Stimulated activated memory B cell treated with anti-CD40 and anti-IgM and Interleukin-4, amounts not matched to agents 10 μg/mL and 1 μg/mL and 100 μg/mL, for 72 hours (primary cell): Measurements from ENCODE around the gene OSBPL10.

Experiments used
- ATAC-seq: fragments of 150-1000 bp; cut with Tn5 transposase; 2 replicates; pipeline ENCODE4 v1.10.0; 2021
- H3K27ac Mint-ChIP-seq: one replicate; pipeline ENCODE4 v1.8.0; 2022; ENCODE audit warnings: mild to moderate bottlenecking, mixed read lengths
- H3K27me3 Mint-ChIP-seq: one replicate; pipeline ENCODE4 v1.8.0; 2022; ENCODE audit warnings: mixed read lengths
- H3K36me3 Mint-ChIP-seq: one replicate; pipeline ENCODE4 v1.8.0; 2022; ENCODE audit warnings: mixed read lengths
- H3K4me1 Mint-ChIP-seq: one replicate; pipeline ENCODE4 v1.8.0; 2022; ENCODE audit warnings: mixed read lengths
- H3K4me3 Mint-ChIP-seq: one replicate; pipeline ENCODE4 v1.8.0; 2022; ENCODE audit warnings: mild to moderate bottlenecking, moderate library complexity, mixed read lengths
- H3K9me3 Mint-ChIP-seq: one replicate; pipeline ENCODE4 v1.8.0; 2022; ENCODE audit warnings: mixed read lengths

The OSBPL10 gene

GRCh38 chr3:31976302-31976701 lies 4.8 kb downstream of the OSBPL10 start:
- no peak for ATAC-seq
- Mint-ChIP-seq H3K4me3 (peak overlapping the region; percentile 10), H3K9me3 (no peaks in the 10 kb centered on the region), H3K27ac (peak overlapping the region; percentile 87), H3K27me3 (no peaks in the 10 kb centered on the region), H3K4me1 (peaks cover 86% of the 10 kb centered on the region), H3K36me3 (peaks cover 50% of the 10 kb centered on the region)

GRCh38 chr3:31974964-31975363 lies 6.1 kb downstream of the OSBPL10 start:
- Mint-ChIP-seq H3K27ac (peak overlapping the region; percentile 87), H3K4me3 (no peak overlapping the region), H3K9me3 (no peaks in the 10 kb centered on the region), H3K4me1 (peaks cover 99% of the 10 kb centered on the region), H3K36me3 (peaks cover 50% of the 10 kb centered on the region), H3K27me3 (no peaks in the 10 kb centered on the region)
- ATAC-seq, result no peak

DNA sequence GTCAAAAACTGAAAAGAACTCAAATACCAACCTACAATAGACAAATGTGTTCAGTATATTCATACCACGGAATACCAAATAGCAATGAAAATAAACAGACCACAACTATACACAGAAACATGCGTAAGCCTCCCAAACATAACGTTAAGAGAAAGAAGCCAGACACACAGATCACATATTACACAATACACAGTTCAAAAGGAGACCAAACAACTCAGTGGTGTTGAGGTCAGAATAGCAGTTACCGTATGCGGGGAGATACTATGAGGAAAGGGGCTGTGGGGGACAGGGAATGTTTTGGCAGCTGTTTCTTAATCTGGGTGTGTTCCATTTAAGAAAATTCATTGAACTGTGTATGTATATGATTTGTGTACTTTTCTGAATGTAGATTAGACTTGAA lies 6.6 kb downstream of the OSBPL10 start:
- Mint-ChIP-seq H3K4me1 (peaks cover 99% of the 10 kb centered on the region), H3K27ac (peak overlapping the region; percentile 87), H3K4me3 (no peak overlapping the region), H3K36me3 (peaks cover 50% of the 10 kb centered on the region), H3K9me3 (no peaks in the 10 kb centered on the region), H3K27me3 (no peaks in the 10 kb centered on the region)
- ATAC-seq, result no peak

DNA sequence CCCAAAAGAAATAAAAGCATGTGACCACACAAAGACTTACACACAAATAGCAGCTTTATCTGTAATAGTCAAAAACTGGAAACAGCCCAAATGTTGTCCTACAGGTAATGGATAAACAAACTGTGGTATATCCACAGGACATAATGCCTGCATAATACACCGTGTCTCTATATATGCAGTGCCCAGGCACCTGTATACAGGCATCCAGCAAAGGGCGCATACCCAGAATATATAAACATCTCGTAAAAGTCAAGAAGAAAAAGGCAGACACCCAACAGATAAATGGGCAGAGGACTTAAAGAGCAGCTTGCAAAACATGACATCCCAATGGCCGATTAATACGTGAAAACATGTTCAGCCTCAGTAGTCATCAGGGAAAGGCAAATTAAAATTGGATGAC lies 7.2 kb downstream of the OSBPL10 start:
- no peak overlapping the region for H3K4me3 Mint-ChIP-seq
- peaks cover 50% of the 10 kb centered on the region for H3K36me3 Mint-ChIP-seq
- peak overlapping the region; percentile 87 for H3K27ac Mint-ChIP-seq
- H3K4me1 Mint-ChIP-seq, result peaks cover 99% of the 10 kb centered on the region
- ATAC-seq, result no peak
- no peaks in the 10 kb centered on the region for H3K27me3 Mint-ChIP-seq
- H3K9me3 Mint-ChIP-seq, result no peaks in the 10 kb centered on the region

DNA sequence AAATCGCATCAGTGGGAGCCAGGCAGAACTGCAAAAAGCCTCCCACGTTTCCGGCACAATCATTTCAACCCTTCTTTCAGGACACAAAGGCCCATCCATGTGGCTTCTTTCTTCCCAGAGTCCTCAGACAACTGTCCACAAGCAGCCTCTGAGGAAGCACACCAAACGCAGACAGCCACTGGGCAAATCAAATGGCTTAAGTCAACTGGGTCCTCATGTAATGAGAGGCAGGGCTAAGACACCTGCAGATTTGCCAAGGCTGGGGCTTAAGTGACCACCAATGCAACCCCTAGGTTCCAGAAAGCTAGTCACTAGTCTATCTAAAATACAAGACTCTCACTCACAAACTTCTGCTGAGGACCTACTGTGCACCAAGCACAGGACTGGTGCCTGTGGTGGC lies 8.0 kb downstream of the OSBPL10 start:
- Mint-ChIP-seq H3K27me3 (no peaks in the 10 kb centered on the region), H3K27ac (peak overlapping the region; percentile 87), H3K9me3 (no peaks in the 10 kb centered on the region), H3K4me3 (peak overlapping the region; percentile 34), H3K36me3 (peaks cover 51% of the 10 kb centered on the region), H3K4me1 (peaks cover 99% of the 10 kb centered on the region)
- ATAC-seq, result no peak

- Mint-ChIP-seq H3K9me3 (no peaks in the 10 kb centered on the region), H3K36me3 (peaks cover 42% of the 10 kb centered on the region), H3K27me3 (no peaks in the 10 kb centered on the region), H3K4me3 (peak overlapping the region; percentile 74), H3K27ac (peak overlapping the region; percentile 87), H3K4me1 (peaks cover 99% of the 10 kb centered on the region)
- no peak for ATAC-seq
Measured at GRCh38 chr3:31971607-31972006, 9.5 kb downstream of the OSBPL10 start.

DNA sequence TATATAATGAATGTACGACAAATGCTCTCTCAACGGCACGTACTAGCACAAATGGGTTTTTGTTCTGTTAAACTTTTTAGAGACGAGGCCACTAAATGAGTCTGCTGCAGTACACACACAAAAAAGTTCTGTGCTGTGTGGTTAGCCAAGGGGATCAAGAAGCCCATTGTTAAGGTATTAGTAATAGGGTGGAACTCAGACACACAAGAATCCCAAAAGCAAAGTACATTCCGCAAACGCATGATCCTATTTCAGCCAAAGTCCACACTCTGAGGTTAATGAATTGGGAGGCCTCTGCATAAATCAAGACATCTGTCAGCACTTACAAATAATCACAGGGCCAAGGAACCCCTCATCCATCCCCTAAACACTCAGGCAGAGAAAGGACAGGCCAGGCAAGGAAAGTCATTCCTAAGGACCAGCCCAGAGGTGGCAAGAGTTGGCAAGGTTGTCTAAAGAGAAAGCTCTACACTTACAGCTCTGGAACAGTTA lies 12.1 kb downstream of the OSBPL10 start:
- Mint-ChIP-seq H3K4me1 (peaks cover 82% of the 10 kb centered on the region), H3K36me3 (peaks cover 22% of the 10 kb centered on the region), H3K27ac (peak overlapping the region; percentile 87)

GRCh38 chr3:31968369-31968926 lies 12.6 kb downstream of the OSBPL10 start:
- Mint-ChIP-seq H3K27ac (peak overlapping the region; percentile 87), H3K9me3 (no peaks in the 10 kb centered on the region), H3K4me3 (peak overlapping the region; percentile 1)

More for the DNA sequence above, 12.1 kb downstream of the OSBPL10 start:
- H3K9me3 Mint-ChIP-seq, result no peaks in the 10 kb centered on the region
- no peak overlapping the region for H3K4me3 Mint-ChIP-seq
- H3K27me3 Mint-ChIP-seq, result no peaks in the 10 kb centered on the region
- no peak for ATAC-seq

GRCh38 chr3:31967592-31967991 lies 13.5 kb downstream of the OSBPL10 start:
- H3K9me3 Mint-ChIP-seq, result no peaks in the 10 kb centered on the region
- H3K4me1 Mint-ChIP-seq, result peaks cover 82% of the 10 kb centered on the region
- H3K27me3 Mint-ChIP-seq, result no peaks in the 10 kb centered on the region
- no peak for ATAC-seq
- H3K36me3 Mint-ChIP-seq, result peaks cover 32% of the 10 kb centered on the region
- no peak overlapping the region for H3K4me3 Mint-ChIP-seq
- peak overlapping the region; percentile 87 for H3K27ac Mint-ChIP-seq

More at GRCh38 chr3:31968369-31968926, 12.6 kb downstream of the OSBPL10 start:
- peaks cover 82% of the 10 kb centered on the region for H3K4me1 Mint-ChIP-seq
- ATAC-seq, result no peak
- no peaks in the 10 kb centered on the region for H3K27me3 Mint-ChIP-seq
- H3K36me3 Mint-ChIP-seq, result peaks cover 26% of the 10 kb centered on the region

GRCh38 chr3:31966978-31967591 lies 14.0 kb downstream of the OSBPL10 start:
- peaks cover 78% of the 10 kb centered on the region for H3K4me1 Mint-ChIP-seq
- H3K27me3 Mint-ChIP-seq, result no peaks in the 10 kb centered on the region
- H3K9me3 Mint-ChIP-seq, result no peaks in the 10 kb centered on the region
- ATAC-seq, result no peak
- no peak overlapping the region for H3K4me3 Mint-ChIP-seq
- H3K27ac Mint-ChIP-seq, result peak overlapping the region; percentile 87
- peaks cover 32% of the 10 kb centered on the region for H3K36me3 Mint-ChIP-seq

DNA sequence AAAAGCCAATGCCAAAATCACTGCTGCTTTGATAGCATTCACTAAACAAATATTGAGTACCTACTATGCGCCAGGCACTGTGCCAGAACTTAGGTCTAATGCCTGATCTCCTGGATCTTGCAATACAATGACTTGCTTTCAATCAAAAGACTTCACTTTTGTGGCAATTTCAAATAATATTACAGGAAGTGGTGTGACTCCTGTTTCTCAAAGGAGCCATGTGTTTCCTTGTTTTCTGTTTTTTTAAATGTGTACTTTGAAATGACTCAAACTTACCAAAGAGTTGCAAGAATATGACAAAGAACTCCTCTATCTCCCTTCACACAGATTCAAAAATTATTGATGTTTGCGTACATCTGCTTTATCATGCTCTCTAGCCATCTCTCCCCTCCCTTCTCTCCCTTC lies 18.3 kb downstream of the OSBPL10 start:
- Mint-ChIP-seq H3K4me3 (peak overlapping the region; percentile 34), H3K27ac (peak overlapping the region; percentile 87), H3K9me3 (no peaks in the 10 kb centered on the region), H3K36me3 (peaks cover 14% of the 10 kb centered on the region), H3K27me3 (no peaks in the 10 kb centered on the region), H3K4me1 (peaks cover 73% of the 10 kb centered on the region)
- ATAC-seq, result no peak

DNA sequence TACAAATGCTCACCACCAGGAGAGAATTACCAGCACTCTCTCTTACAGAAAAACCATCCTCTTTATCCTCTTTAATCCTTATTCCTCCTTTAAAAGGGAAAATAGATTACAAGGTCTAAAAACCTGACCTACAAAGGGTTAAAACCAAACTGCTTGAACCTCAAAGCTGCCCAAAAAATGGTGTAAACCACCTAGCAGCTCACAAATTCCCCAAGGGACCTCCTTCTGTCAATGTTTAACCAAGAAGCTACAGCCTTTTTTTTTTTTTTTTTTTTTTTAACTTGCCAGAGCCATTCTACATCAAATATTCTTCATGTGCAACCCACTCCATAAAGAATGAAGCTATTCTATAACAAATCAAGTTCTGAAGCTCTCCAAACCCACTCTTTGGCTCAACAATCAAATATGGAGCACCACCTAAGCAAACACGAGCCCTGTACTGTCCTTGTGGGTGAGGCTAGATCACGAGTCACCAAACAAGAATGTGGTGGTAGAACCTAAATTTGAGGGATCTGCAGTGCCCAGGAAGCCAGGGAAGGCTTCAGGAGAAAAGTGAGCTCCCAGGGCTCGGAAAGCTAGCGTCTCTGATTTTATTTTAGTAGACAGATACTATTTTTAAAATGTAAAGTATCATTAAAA lies 20.1 kb downstream of the OSBPL10 start:
- Mint-ChIP-seq H3K4me3 (peak overlapping the region; percentile 83), H3K36me3 (peaks cover 13% of the 10 kb centered on the region), H3K27ac (peak overlapping the region; percentile 88), H3K4me1 (peaks cover 64% of the 10 kb centered on the region), H3K27me3 (no peaks in the 10 kb centered on the region), H3K9me3 (no peaks in the 10 kb centered on the region)
- ATAC-seq, result peak; percentile 79

DNA sequence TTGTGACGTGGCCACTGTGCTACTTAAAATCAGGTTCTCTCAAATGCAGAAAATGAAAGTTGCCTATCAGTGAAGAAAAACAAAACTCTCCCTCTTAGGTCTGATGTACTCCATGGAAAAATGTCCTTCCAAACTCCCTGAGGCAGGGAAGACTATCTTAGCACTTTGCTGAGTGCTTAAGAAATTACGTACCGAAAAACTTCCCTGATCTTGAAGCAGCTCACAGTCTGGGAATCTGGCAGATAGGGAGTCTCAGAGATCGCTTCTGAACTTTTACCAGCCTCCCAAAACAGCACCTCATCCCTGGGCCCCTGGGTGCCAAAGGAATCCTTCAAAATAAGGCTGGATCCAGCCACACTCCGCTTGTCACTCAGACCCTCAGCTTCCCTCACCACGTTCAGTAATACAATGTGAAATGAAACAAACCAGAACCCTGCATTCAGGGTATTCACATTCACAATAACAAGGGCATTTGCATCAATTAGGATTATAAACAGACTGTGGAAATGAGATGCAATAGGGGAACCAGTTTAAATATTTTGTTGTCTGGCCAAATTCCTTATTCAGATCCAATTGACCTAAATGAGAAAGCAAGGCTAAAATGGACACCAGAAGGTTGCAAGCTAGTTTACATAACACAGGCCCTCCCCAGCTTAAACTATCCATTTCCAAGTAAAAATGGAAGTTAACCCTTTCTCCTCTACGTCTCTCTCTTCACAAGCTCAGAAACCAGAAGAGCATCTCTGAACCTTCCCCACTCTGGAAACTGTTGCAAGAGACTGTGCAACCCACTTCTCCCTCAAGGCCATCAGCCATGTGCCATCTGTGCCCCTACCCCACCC lies 20.9 kb downstream of the OSBPL10 start:
- Mint-ChIP-seq H3K27ac (peak overlapping the region; percentile 88), H3K36me3 (peaks cover 20% of the 10 kb centered on the region), H3K4me3 (peak overlapping the region; percentile 83), H3K9me3 (peaks cover 5% of the 10 kb centered on the region), H3K4me1 (peaks cover 70% of the 10 kb centered on the region), H3K27me3 (no peaks in the 10 kb centered on the region)
- ATAC-seq, result peak; percentile 72

DNA sequence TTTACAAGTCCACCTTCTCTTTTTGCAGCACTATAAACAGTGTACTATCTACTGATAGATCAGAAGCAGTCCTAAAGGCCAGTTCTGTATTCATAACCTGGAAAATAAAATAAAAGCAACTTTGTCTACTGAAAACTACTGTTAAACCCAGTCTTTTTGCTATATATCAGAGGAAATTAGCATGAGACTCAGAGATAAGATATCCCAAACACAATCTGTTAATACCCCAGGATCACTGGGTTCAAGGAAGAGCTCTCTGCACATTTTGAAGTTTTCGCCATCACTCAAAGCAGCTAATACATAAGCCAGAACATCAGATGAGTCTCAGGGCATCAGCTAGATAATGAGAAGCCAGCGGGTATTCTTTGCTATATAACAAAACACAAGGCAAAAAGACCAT lies 21.8 kb downstream of the OSBPL10 start:
- Mint-ChIP-seq H3K4me3 (peak overlapping the region; percentile 83), H3K27me3 (no peaks in the 10 kb centered on the region), H3K4me1 (peaks cover 78% of the 10 kb centered on the region), H3K9me3 (peaks cover 8% of the 10 kb centered on the region), H3K27ac (peak overlapping the region; percentile 88), H3K36me3 (peaks cover 28% of the 10 kb centered on the region)
- no peak for ATAC-seq

GRCh38 chr3:31958701-31959152 lies 22.3 kb downstream of the OSBPL10 start:
- Mint-ChIP-seq H3K9me3 (peaks cover 8% of the 10 kb centered on the region), H3K4me1 (peaks cover 78% of the 10 kb centered on the region), H3K27me3 (no peaks in the 10 kb centered on the region), H3K4me3 (peak overlapping the region; percentile 83), H3K36me3 (peaks cover 25% of the 10 kb centered on the region), H3K27ac (peak overlapping the region; percentile 88)
- no peak for ATAC-seq
